H1 (cell line): ENCODE data around the gene RPS21. TPM values are rescaled to one million over a fixed set of nuclear protein-coding genes. Genes with fewer than 3 reads are reported as not detected.
A peak's percentile ranks its signal among the peaks of the same experiment; 100 is the strongest.

Experiments
- KDM4A ChIP-seq: IDR thresholded peaks from one replicate; pipeline ENCODE4 v1.7.1; 2012; ENCODE audit warnings: low read depth, mild to moderate bottlenecking, moderate library complexity, low read length, inconsistent platforms; ENCODE audit not compliant: severe bottlenecking
- NRF1 ChIP-seq: IDR thresholded peaks from 2 replicates; pipeline ENCODE4 v1.6.1; 2011; ENCODE audit warnings: mild to moderate bottlenecking, low read depth, low read length, improper control_type of control experiment
- POLR2A ChIP-seq, 2 experiments: IDR thresholded peaks; 1 replicate in 1 of 2; 2 replicates in 1 of 2; pipeline ENCODE4 v1.6.1; 2011; ENCODE audit warnings: low read depth in 2 of 2, low read length in 2 of 2, mild to moderate bottlenecking in 2 of 2; ENCODE audit errors: control extremely low read depth in 1 of 2
- POU5F1 ChIP-seq: IDR thresholded peaks from 2 replicates; pipeline ENCODE4 v1.6.1; 2011; ENCODE audit warnings: low read depth, mild to moderate bottlenecking, low read length, moderate library complexity
- RAD21 ChIP-seq, 2 experiments: IDR thresholded peaks in 1 of 2; conservative IDR thresholded peaks in 1 of 2; 2 replicates each; pipeline ENCODE4 v1.6.1; 2011; ENCODE audit warnings: low read depth in 2 of 2, low read length in 2 of 2, improper control_type of control experiment in 1 of 2, inconsistent platforms in 1 of 2, mild to moderate bottlenecking in 1 of 2, moderate library complexity in 1 of 2
- RBBP5 ChIP-seq: IDR thresholded peaks from 2 replicates; pipeline ENCODE4 v1.7.1; 2012; ENCODE audit warnings: low read depth, mild to moderate bottlenecking, inconsistent platforms, low read length, moderate library complexity, borderline replicate concordance
- YY1 ChIP-seq: IDR thresholded peaks from 2 replicates; pipeline ENCODE4 v1.6.1; 2011; ENCODE audit warnings: low read depth, mild to moderate bottlenecking, low read length
- polyA plus RNA-seq, 7 experiments: library from polyadenylated mRNA; depleted of rRNA in 3 of 7; stranded (reverse) in 5 of 7; unstranded in 2 of 7; fragments of >200 nt in 5 of 7; fragments of 200-250 nt in 2 of 7; gene quantifications; 1 replicate in 5 of 7; 2 replicates in 1 of 7; 4 replicates in 1 of 7; pipeline versions ENCODE4 v1.2.1 to v1.2.3, GENCODE V29; 2011 to 2013; ENCODE audit warnings: missing spikeins in 2 of 7, mixed read lengths in 2 of 7
- total RNA-seq: library from RNA; stranded (reverse); fragmentation: NEBNext Ultra II Directional; extraction: Animal tissue kit (Norgen Biotek cat#: 25700); gene quantifications from 2 replicates; pipeline ENCODE4 v1.2.1, GENCODE V29; 2021

The RPS21 gene
- total and polyA plus RNA-seq, 2 of the 8 experiments (the other 6 are each of a cell fraction or from before 2014, with no cell fraction given) = 1,787 to 7,219 TPM

- TF ChIP-seq RBBP5 = no peak
- TF ChIP-seq YY1 = 0 out of 2 replicates have a peak, but pooled peaks have one; percentile 55
- no peak for TF ChIP-seq POLR2A (IDR thresholded peaks at IDR 0.05; ENCODE audit: control extremely low read depth in 1 of 2, low read depth in 2 of 2, low read length in 2 of 2)
- TF ChIP-seq POU5F1 = no peak
- no peak for TF ChIP-seq KDM4A
- peak; percentile 52 to 70 for TF ChIP-seq RAD21 (IDR thresholded peaks at IDR 0.05 in 1 of 2, conservative IDR thresholded peaks at IDR 0.05 in 1 of 2; ENCODE audit: low read depth in 2 of 2, low read length in 2 of 2)
- no peak for TF ChIP-seq NRF1
Observed at GRCh38 chr20:62401331-62401779, 14.5 kb downstream of the RPS21 start (continued).
